Kidney (tissue), 14 donors: ENCODE results near the gene TAF5L. TPM values are rescaled to one million over a fixed set of nuclear protein-coding genes. Genes with fewer than 3 reads are reported as not detected.

Experiments used
- DNase-seq, 5 donors: peaks; one replicate each; pipeline ENCODE4 v3.0.0-alpha.2; 2013 to 2020
- FAIRE-seq: peaks from 2 replicates; lab custom pipeline; 2012; peaks lifted over from hg19 to GRCh38; lab: Jason Lieb, UNC
- H3K27ac ChIP-seq, 2 donors: one replicate each; pipeline ENCODE4 v1.7.0; 2013; ENCODE audit warnings: low read depth in 2 of 2, low read length in 2 of 2, inconsistent platforms in 1 of 2
- H3K27me3 ChIP-seq: one replicate; pipeline ENCODE4 v1.7.1; 2013; ENCODE audit warnings: low read length, inconsistent platforms; ENCODE audit not compliant: control insufficient read depth, insufficient read depth
- H3K36me3 ChIP-seq, 3 donors: one replicate each; pipeline versions ENCODE4 v1.7.0 to v1.7.1; 2013; ENCODE audit warnings: low read length in 3 of 3, control low read depth in 1 of 3, inconsistent platforms in 1 of 3; ENCODE audit not compliant: insufficient read depth in 3 of 3, control insufficient read depth in 2 of 3
- H3K4me1 ChIP-seq, 3 donors: one replicate each; pipeline versions ENCODE4 v1.7.0 to v1.7.1; 2013; ENCODE audit warnings: low read length in 3 of 3, inconsistent platforms in 1 of 3, low read depth in 1 of 3; ENCODE audit not compliant: control insufficient read depth in 2 of 3, insufficient read depth in 2 of 3
- H3K4me3 ChIP-seq, 3 donors: one replicate each; pipeline versions ENCODE4 v1.7.0 to v1.8.1; 2013; ENCODE audit warnings: low read length in 3 of 3, control low read depth in 1 of 3, inconsistent platforms in 1 of 3
- H3K9ac ChIP-seq, 3 donors: one replicate each; pipeline versions ENCODE4 v1.7.0 to v1.7.1; 2013; ENCODE audit warnings: low read length in 3 of 3, control low read depth in 1 of 3, inconsistent platforms in 1 of 3
- H3K9me3 ChIP-seq, 3 donors: one replicate each; pipeline versions ENCODE4 v1.7.0 to v1.7.1; 2013; ENCODE audit warnings: low read length in 3 of 3, control low read depth in 1 of 3, inconsistent platforms in 1 of 3; ENCODE audit not compliant: control insufficient read depth in 2 of 3, insufficient read depth in 1 of 3
- intact Hi-C: fragments of 100-400 bp; cut with DNase I; formaldehyde crosslinking; loops from one replicate; pipeline ENCODE4 v1.11.1; 2022
- polyA plus RNA-seq: library from polyadenylated mRNA; stranded (reverse); fragments of 350-450 nt; fragmentation: Illumina TruSeq; extraction: RNeasy Lipid Tissue Mini Kit (QIAGEN cat#74804); gene quantifications from one replicate; pipeline ENCODE4 v1.2.3, GENCODE V29; 2014; ENCODE audit warnings: low read depth, low replicate concordance; ENCODE audit not compliant: insufficient read depth
- total RNA-seq: library from RNA; stranded (reverse); fragmentation: NEBNext Ultra II Directional; extraction: Animal tissue kit (Norgen Biotek cat#: 25700); gene quantifications from one replicate; pipeline ENCODE4 v1.2.1, GENCODE V29; 2021
- TF ChIP-seq, protein P1 (sequence below): IDR thresholded peaks from 3 replicates; pipeline ENCODE4 v1.5.1; 2012; ENCODE audit warnings: mild to moderate bottlenecking, moderate library complexity, borderline replicate concordance; ENCODE audit not compliant: insufficient read depth; ENCODE audit errors: extremely low read depth
- donor health status: control.
- donor health status: control.
- donor health status: control.
- donor health status: control.
- donor health status: control.
- donor health status: DM: yes; HTN: yes; CAD: no.
- donor health status: Normal renal cell carcinoma (clear cell type).

Gene TAF5L
- total and polyA plus RNA-seq, 2 donors from 2014 or later = 7.1 to 19.6 TPM

DNA sequence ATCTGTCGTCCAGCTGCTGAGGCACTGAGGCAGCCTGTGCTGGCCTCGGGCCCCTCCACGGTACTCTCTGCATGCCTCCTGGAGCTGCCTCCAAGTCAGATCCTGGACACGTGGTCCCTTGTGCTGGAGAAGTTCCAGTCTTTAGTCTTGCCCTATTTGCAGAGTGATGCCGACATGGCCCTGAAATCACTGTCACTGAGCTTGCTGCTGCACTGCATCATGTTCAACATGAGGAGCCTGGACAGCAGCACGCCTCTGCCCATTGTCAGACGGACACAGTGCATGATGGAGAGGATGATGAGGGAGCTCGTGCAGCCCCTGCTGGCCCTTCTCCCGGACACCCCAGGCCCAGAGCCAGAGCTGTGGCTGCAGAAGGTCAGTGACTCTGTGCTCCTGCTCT is 10.1 kb upstream of the TAF5L start:
- intact Hi-C loops = no loop called here
- H3K27ac ChIP-seq = no peak overlapping the region
- no peak overlapping the region for H3K9ac ChIP-seq
- DNase-seq (no peak), FAIRE-seq (no peak)
- no peaks in the 10 kb centered on the region for H3K9me3 ChIP-seq
- H3K4me3 ChIP-seq = no peak overlapping the region
- TF ChIP-seq, protein P1, sequence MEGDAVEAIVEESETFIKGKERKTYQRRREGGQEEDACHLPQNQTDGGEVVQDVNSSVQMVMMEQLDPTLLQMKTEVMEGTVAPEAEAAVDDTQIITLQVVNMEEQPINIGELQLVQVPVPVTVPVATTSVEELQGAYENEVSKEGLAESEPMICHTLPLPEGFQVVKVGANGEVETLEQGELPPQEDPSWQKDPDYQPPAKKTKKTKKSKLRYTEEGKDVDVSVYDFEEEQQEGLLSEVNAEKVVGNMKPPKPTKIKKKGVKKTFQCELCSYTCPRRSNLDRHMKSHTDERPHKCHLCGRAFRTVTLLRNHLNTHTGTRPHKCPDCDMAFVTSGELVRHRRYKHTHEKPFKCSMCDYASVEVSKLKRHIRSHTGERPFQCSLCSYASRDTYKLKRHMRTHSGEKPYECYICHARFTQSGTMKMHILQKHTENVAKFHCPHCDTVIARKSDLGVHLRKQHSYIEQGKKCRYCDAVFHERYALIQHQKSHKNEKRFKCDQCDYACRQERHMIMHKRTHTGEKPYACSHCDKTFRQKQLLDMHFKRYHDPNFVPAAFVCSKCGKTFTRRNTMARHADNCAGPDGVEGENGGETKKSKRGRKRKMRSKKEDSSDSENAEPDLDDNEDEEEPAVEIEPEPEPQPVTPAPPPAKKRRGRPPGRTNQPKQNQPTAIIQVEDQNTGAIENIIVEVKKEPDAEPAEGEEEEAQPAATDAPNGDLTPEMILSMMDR = no peak
- H3K27me3 ChIP-seq = no peaks in the 10 kb centered on the region
- H3K4me1 ChIP-seq = no peaks in the 10 kb centered on the region
- peaks cover 0 to 24% (median 20%) of the 10 kb centered on the region in 3 donors for H3K36me3 ChIP-seq

DNA sequence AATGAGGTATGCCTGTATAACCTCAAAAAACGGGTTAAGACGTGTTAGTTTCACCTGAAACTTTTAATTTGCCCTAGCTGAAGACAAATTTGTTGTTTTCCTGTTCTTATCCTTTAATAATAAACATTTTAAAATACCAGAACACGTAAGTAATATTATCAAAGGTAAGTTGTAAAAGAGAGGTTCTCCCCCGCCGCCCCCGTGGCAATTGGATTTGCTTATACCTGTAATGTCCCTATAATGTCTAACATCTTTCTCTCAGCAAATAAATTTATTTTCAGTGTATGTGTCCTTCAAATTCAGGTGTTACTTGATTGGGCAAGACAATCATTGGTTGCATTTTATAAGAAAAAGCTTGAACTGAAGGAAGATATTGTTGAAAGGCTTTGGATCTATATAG is 6.0 kb upstream of the TAF5L start:
- TF ChIP-seq, protein P1 = no peak
- Histone ChIP-seq H3K4me3 (no peak overlapping the region), H3K4me1 (no peaks in the 10 kb centered on the region), H3K27ac (no peak overlapping the region), H3K9ac (no peak overlapping the region), H3K36me3 (peaks cover 0 to 20% (median 14%) of the 10 kb centered on the region in 3 donors), H3K27me3 (no peaks in the 10 kb centered on the region), H3K9me3 (no peaks in the 10 kb centered on the region)
- FAIRE-seq = no peak
- intact Hi-C loops = no loop called here
- DNase-seq = no peak

DNA sequence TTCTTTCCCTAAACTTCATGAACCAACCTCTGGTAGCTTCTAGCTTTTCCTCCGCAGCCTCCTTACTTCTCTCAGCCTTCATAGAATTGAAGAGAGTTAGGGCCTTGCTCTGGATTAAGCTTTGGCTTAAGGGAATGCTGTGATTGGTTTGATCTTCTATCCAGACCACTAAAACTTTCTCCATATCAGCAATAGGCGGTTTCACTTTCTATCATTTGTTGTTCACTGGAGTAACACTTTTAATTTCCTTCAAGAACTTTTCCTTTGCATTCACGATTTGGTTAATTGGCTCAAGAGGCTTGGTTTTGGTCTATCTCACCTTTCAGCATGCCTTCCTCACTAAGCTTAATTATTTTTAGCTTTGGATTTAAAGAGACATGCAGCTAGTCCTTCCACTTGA is 5.2 kb upstream of the TAF5L start:
- Histone ChIP-seq H3K36me3 (peaks cover 0 to 14% (median 6%) of the 10 kb centered on the region in 3 donors), H3K9me3 (no peaks in the 10 kb centered on the region), H3K27ac (no peak overlapping the region), H3K9ac (no peak overlapping the region), H3K4me3 (no peak overlapping the region), H3K4me1 (no peaks in the 10 kb centered on the region), H3K27me3 (no peaks in the 10 kb centered on the region)
- no peak for FAIRE-seq
- TF ChIP-seq, protein P1 = no peak
- intact Hi-C loops = no loop called here
- no peak for DNase-seq

DNA sequence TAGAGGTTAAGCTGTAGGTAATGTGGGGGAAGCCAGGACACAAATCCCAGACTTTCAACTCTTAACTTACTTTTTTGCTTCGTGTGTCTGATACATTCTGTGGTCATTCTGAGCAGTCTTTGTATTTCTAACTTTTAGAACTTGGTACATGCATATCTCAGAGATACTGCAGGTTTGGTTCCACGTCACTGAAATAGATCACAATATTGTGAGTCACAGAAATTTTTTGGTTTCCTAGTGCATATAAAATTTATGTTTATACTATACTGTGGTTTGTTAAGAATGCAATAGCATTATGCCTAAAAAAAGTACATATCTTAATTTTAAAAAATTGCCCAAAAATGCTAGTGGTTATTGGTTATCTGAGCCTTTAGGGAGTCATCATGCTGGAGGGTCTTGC is 3.3 kb upstream of the TAF5L start:
- intact Hi-C loops = no loop called here
- FAIRE-seq (no peak), DNase-seq (no peak)
- Histone ChIP-seq H3K36me3 (no peaks in the 10 kb centered on the region), H3K9me3 (no peaks in the 10 kb centered on the region), H3K4me3 (no peak overlapping the region), H3K4me1 (peaks cover 0 to 9% (median 5%) of the 10 kb centered on the region in 3 donors), H3K27me3 (no peaks in the 10 kb centered on the region), H3K27ac (no peak overlapping the region), H3K9ac (no peak overlapping the region)
- TF ChIP-seq, protein P1 = no peak
